Large intestine (tissue), 3 donors: Measurements from ENCODE around the gene ME3. TPM values are rescaled to one million over a fixed set of nuclear protein-coding genes. Genes with fewer than 3 reads are reported as not detected.

Experiments used
- DNase-seq, 2 donors: peaks; one replicate each; pipeline versions ENCODE4 v3.0.0 to v3.0.0-alpha.2; 2013
- H3K27ac ChIP-seq: one replicate; pipeline ENCODE4 v1.5.1; 2013; ENCODE audit warnings: low read length
- H3K27me3 ChIP-seq: 2 replicates; pipeline ENCODE4 v1.6.1; 2013; ENCODE audit warnings: low read length; ENCODE audit not compliant: control insufficient read depth, insufficient read depth
- H3K36me3 ChIP-seq: 2 replicates; pipeline ENCODE4 v1.6.1; 2013; ENCODE audit warnings: low read length; ENCODE audit not compliant: control insufficient read depth, insufficient read depth
- H3K4me1 ChIP-seq: one replicate; pipeline ENCODE4 v1.6.1; 2013; ENCODE audit warnings: low read length; ENCODE audit not compliant: control insufficient read depth, insufficient read depth
- H3K4me3 ChIP-seq: one replicate; pipeline ENCODE4 v1.5.1; 2013; ENCODE audit warnings: low read length
- H3K9me3 ChIP-seq: one replicate; pipeline ENCODE4 v1.6.1; 2013; ENCODE audit warnings: mild to moderate bottlenecking, low read depth, low read length, moderate library complexity; ENCODE audit not compliant: control insufficient read depth
- WGBS: methylation state at CpG from one replicate; pipeline ENCODE4 v1.1.5; 2013; ENCODE audit warnings: low lambda C conversion rate; ENCODE audit not compliant: insufficient coverage; 5-methylcytosine and 5-hydroxymethylcytosine counted together
- polyA plus RNA-seq: library from polyadenylated mRNA; unstranded; fragments of 120-200 nt; gene quantifications from one replicate; pipeline ENCODE4 v1.2.1, GENCODE V29; 2013

ME3 gene
- polyA plus RNA-seq, 1 donor: 25.0 TPM

GRCh38 chr11:86507249-86507845, 165.1 kb downstream of the ME3 start:
- no CpG with 5 or more reads among the region's 4 CpGs for WGBS
- DNase-seq: no peak
- Histone ChIP-seq H3K4me3 (no peak overlapping the region), H3K4me1 (peaks cover 53% of the 10 kb centered on the region), H3K36me3 (no peaks in the 10 kb centered on the region), H3K27ac (peak overlapping the region; percentile 47), H3K27me3 (no peaks in the 10 kb centered on the region), H3K9me3 (no peaks in the 10 kb centered on the region)

GRCh38 chr11:86506235-86506634, 166.2 kb downstream of the ME3 start:
- WGBS: 50% methylated on average over 2 of the region's 3 CpGs
- H3K36me3 ChIP-seq: no peaks in the 10 kb centered on the region
- peak in 1 of 2 donors; percentile 65 for DNase-seq
- no peaks in the 10 kb centered on the region for H3K9me3 ChIP-seq
- peak overlapping the region; percentile 47 for H3K27ac ChIP-seq
- H3K4me3 ChIP-seq: no peak overlapping the region
- peaks cover 53% of the 10 kb centered on the region for H3K4me1 ChIP-seq
- no peaks in the 10 kb centered on the region for H3K27me3 ChIP-seq

- Histone ChIP-seq H3K36me3 (no peaks in the 10 kb centered on the region), H3K9me3 (no peaks in the 10 kb centered on the region), H3K4me1 (peaks cover 42% of the 10 kb centered on the region), H3K4me3 (no peak overlapping the region), H3K27ac (no peak overlapping the region), H3K27me3 (no peaks in the 10 kb centered on the region)
- no CpG with 5 or more reads among the region's 4 CpGs for WGBS
- DNase-seq: no peak
Measured at GRCh38 chr11:86503131-86503530, 169.3 kb downstream of the ME3 start.

GRCh38 chr11:86502137-86502642, 170.2 kb downstream of the ME3 start:
- WGBS: no CpG with 5 or more reads among the region's 3 CpGs
- Histone ChIP-seq H3K4me1 (peaks cover 35% of the 10 kb centered on the region), H3K27me3 (no peaks in the 10 kb centered on the region), H3K4me3 (no peak overlapping the region), H3K27ac (no peak overlapping the region), H3K9me3 (no peaks in the 10 kb centered on the region), H3K36me3 (no peaks in the 10 kb centered on the region)
- no peak for DNase-seq

GRCh38 chr11:86500500-86501140, 171.8 kb downstream of the ME3 start:
- H3K36me3 ChIP-seq: no peaks in the 10 kb centered on the region
- H3K27me3 ChIP-seq: no peaks in the 10 kb centered on the region
- DNase-seq: no peak
- no peaks in the 10 kb centered on the region for H3K9me3 ChIP-seq
- no peak overlapping the region for H3K4me3 ChIP-seq
- peak overlapping the region; percentile 60 for H3K27ac ChIP-seq
- H3K4me1 ChIP-seq: peaks cover 22% of the 10 kb centered on the region
- WGBS: no CpG with 5 or more reads among the region's 3 CpGs

- 27% methylated on average over 2 of the region's 4 CpGs for WGBS
- peaks cover 20% of the 10 kb centered on the region for H3K4me1 ChIP-seq
- DNase-seq: peak; percentile 60 to 73
- peak overlapping the region; percentile 60 for H3K27ac ChIP-seq
- no peaks in the 10 kb centered on the region for H3K27me3 ChIP-seq
- no peak overlapping the region for H3K4me3 ChIP-seq
- H3K9me3 ChIP-seq: no peaks in the 10 kb centered on the region
- no peaks in the 10 kb centered on the region for H3K36me3 ChIP-seq
Measured at GRCh38 chr11:86499723-86500129, 172.7 kb downstream of the ME3 start.

- no peaks in the 10 kb centered on the region for H3K36me3 ChIP-seq
- no peak for DNase-seq
- H3K9me3 ChIP-seq: no peaks in the 10 kb centered on the region
- H3K27ac ChIP-seq: no peak overlapping the region
- WGBS: 80% methylated on average over 1 of the region's 10 CpGs
- no peak overlapping the region for H3K4me3 ChIP-seq
- no peaks in the 10 kb centered on the region for H3K27me3 ChIP-seq
- H3K4me1 ChIP-seq: peaks cover 20% of the 10 kb centered on the region
Measured at GRCh38 chr11:86497836-86498235, 174.6 kb downstream of the ME3 start.

- Histone ChIP-seq H3K9me3 (no peaks in the 10 kb centered on the region), H3K4me3 (no peak overlapping the region), H3K4me1 (peaks cover 20% of the 10 kb centered on the region), H3K27me3 (no peaks in the 10 kb centered on the region), H3K36me3 (no peaks in the 10 kb centered on the region), H3K27ac (no peak overlapping the region)
- no peak for DNase-seq
- no CpG with 5 or more reads among the region's 2 CpGs for WGBS
Measured at GRCh38 chr11:86497310-86497709, 175.1 kb downstream of the ME3 start.

GRCh38 chr11:86495351-86495750, 177.1 kb downstream of the ME3 start:
- Histone ChIP-seq H3K27ac (no peak overlapping the region), H3K4me1 (peaks cover 11% of the 10 kb centered on the region), H3K27me3 (no peaks in the 10 kb centered on the region), H3K36me3 (no peaks in the 10 kb centered on the region), H3K9me3 (no peaks in the 10 kb centered on the region), H3K4me3 (no peak overlapping the region)
- WGBS: no CpG with 5 or more reads among the region's 2 CpGs
- DNase-seq: no peak

- DNase-seq: no peak
- Histone ChIP-seq H3K36me3 (no peaks in the 10 kb centered on the region), H3K4me1 (no peaks in the 10 kb centered on the region), H3K4me3 (no peak overlapping the region), H3K27me3 (no peaks in the 10 kb centered on the region), H3K9me3 (no peaks in the 10 kb centered on the region), H3K27ac (no peak overlapping the region)
- no CpG with 5 or more reads among the region's 4 CpGs for WGBS
Measured at GRCh38 chr11:86492370-86493010, 179.9 kb downstream of the ME3 start.
